ENCODE data around the gene EDA.

The EDA gene

DNA sequence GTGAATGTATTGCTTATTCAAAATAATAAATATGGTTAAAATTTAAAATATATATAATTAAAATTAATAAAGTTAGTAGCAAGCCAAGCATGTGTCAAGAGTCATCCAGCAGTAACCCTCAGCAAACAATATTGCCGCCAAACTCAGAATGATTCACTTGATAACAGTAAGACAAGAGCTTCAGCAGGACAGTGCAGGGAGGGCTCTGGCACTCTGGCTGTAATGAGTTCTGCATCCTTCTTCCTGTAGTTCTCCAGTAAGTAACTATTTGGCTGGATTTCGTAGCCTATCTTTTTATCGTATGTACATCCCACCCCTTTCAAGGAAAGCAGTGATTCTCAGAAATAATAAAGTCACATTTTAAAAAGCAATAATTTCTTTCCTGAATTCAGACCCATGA, 464.0 kb downstream of the EDA start:
- H3K4me1 ChIP-seq (ENCODE audit: control insufficient read depth, insufficient read depth, low read length, poor library complexity, severe bottlenecking) = no peaks in the 10 kb centered on the region
- no peak for DNase-seq
- H3K27ac ChIP-seq (ENCODE audit: insufficient read depth, low read length, poor library complexity, severe bottlenecking) = no peak overlapping the region
- H3K36me3 ChIP-seq (ENCODE audit: control insufficient read depth, insufficient read depth, low read length) = no peaks in the 10 kb centered on the region
- no peaks in the 10 kb centered on the region for H3K9me3 ChIP-seq (ENCODE audit: control insufficient read depth, low read length)
- H3K27me3 ChIP-seq (replicated peaks; ENCODE audit: control insufficient read depth, insufficient read depth, low read length, poor library complexity, severe bottlenecking) = no peaks in the 10 kb centered on the region
- no peak overlapping the region for H3K4me3 ChIP-seq (ENCODE audit: insufficient read depth, low read depth, low read length, poor library complexity, severe bottlenecking)

DNA sequence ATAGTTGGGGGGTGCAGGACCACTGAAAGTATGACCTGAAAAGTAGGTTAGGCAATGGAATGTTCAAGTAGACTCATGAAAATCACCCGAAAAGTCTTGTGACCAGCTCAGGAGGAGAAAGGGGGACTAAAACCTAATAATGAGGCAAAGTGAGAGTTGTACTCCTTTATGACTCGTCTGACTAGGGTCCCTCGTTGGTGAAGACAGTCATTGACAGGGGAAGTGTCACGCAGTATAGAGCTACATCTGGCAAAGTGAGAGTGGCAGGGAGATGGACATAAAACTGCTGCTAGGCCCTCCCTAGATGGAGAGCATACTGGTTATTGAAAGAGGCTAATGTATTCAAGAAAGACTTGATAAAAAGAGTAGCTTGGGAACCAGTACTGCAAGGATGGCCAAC, 466.8 kb downstream of the EDA start:
- DNase-seq = no peak
- Histone ChIP-seq H3K4me3 (ENCODE audit: insufficient read depth, low read depth, low read length, poor library complexity, severe bottlenecking) (no peak overlapping the region), H3K36me3 (ENCODE audit: control insufficient read depth, insufficient read depth, low read length) (no peaks in the 10 kb centered on the region), H3K27ac (ENCODE audit: insufficient read depth, low read length, poor library complexity, severe bottlenecking) (no peak overlapping the region), H3K4me1 (ENCODE audit: control insufficient read depth, insufficient read depth, low read length, poor library complexity, severe bottlenecking) (no peaks in the 10 kb centered on the region), H3K9me3 (ENCODE audit: control insufficient read depth, low read length) (no peaks in the 10 kb centered on the region), H3K27me3 (replicated peaks; ENCODE audit: control insufficient read depth, insufficient read depth, low read length, poor library complexity, severe bottlenecking) (no peaks in the 10 kb centered on the region)

DNA sequence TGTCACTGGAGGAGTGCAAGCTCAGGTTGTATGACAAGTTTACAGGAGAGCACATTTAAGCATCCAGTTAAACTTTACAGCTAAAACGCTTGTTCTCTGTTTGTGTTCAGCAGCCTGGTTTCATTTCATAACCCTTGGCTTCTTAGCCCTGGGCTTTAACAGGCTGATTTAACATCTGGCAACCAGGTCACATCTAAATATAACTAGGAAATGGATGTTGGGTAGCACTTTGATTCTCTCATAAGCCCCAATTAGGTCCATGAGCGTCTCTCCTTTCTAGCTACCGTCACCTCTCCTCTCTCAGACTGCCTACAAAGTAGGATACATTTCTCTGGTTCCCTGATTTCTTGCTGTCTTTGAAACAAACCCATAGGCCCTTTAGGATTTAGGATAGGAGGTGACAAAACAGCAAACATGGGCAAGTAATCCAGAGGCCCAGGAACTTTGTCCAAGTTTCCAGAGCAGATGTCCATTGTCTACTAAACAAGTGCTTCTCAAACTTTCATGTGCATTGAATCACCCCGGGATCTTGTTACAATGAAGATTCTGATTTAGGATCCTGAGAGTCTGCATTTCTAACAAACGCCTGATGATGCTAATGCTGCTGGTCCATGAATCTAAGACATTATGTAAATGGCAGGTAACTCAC, 468.8 kb downstream of the EDA start:
- H3K27ac ChIP-seq (ENCODE audit: insufficient read depth, low read length, poor library complexity, severe bottlenecking) = no peak overlapping the region
- H3K9me3 ChIP-seq (ENCODE audit: control insufficient read depth, low read length) = no peaks in the 10 kb centered on the region
- DNase-seq = no peak

DNA sequence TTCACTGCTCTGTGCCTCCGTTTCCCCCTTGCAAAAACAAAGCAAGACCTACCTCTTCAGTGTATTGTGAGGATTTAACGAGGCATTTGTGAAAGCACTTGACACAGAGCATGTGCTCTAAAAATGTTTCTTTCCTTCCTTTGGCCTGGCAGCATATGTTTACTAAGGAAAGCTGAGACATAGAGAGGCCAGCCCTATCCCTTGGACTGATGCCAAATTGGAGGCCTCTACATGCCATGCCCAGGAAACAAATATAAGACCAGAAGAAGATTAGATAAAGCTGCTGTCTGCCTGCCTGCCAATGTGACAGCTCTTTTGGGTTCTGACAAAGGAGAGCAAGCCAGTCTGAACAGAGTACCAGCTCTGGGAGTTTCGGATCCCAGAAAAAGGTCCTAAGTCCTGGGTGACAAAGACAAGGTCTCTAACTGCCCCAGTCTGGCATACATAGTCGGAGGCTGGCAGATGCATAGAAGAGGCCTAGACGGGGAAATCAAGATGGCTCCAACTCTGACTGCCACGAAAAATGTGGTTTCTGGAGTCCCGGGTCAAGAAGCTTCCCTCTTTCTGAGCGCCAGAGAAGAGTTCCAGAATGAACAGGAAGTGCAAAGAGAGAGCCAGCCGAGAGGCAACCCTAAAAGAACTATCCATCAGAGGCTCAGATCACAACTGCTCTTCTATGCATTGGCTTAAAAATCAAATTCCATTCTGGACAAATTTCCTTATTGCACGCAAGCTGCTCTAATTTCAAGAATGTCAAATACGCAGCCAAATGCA, 472.1 kb downstream of the EDA start:
- Histone ChIP-seq H3K4me3 (ENCODE audit: insufficient read depth, low read depth, low read length, poor library complexity, severe bottlenecking) (no peak overlapping the region), H3K4me1 (ENCODE audit: control insufficient read depth, insufficient read depth, low read length, poor library complexity, severe bottlenecking) (no peaks in the 10 kb centered on the region)
- no peak for DNase-seq

More for the DNA sequence above, 468.8 kb downstream of the EDA start:
- Histone ChIP-seq H3K36me3 (ENCODE audit: control insufficient read depth, insufficient read depth, low read length) (no peaks in the 10 kb centered on the region), H3K27me3 (replicated peaks; ENCODE audit: control insufficient read depth, insufficient read depth, low read length, poor library complexity, severe bottlenecking) (no peaks in the 10 kb centered on the region), H3K4me3 (ENCODE audit: insufficient read depth, low read depth, low read length, poor library complexity, severe bottlenecking) (no peak overlapping the region), H3K4me1 (ENCODE audit: control insufficient read depth, insufficient read depth, low read length, poor library complexity, severe bottlenecking) (no peaks in the 10 kb centered on the region)

DNA sequence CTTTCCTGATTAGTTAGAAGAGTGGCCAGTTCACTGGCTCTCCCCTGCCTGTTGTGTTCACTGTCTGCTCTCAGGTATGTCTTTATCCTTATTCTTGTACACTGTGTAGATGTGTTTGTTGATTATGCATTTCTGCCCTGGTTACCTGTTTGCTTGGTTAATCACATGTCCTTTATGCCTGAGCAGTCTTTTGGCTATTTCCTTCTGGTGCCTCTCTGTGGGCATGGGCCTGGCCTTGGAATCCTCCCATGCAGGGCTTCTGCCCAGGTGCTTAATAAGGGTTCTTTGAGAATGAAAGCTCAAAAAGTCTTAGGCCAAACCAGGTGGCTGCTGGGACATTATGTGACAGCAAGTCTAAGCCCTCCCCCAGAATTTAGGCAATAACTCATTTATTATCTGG, 472.8 kb downstream of the EDA start:
- Histone ChIP-seq H3K27ac (ENCODE audit: insufficient read depth, low read length, poor library complexity, severe bottlenecking) (no peak overlapping the region), H3K4me1 (ENCODE audit: control insufficient read depth, insufficient read depth, low read length, poor library complexity, severe bottlenecking) (no peaks in the 10 kb centered on the region), H3K9me3 (ENCODE audit: control insufficient read depth, low read length) (no peaks in the 10 kb centered on the region), H3K27me3 (replicated peaks; ENCODE audit: control insufficient read depth, insufficient read depth, low read length, poor library complexity, severe bottlenecking) (no peaks in the 10 kb centered on the region), H3K4me3 (ENCODE audit: insufficient read depth, low read depth, low read length, poor library complexity, severe bottlenecking) (no peak overlapping the region), H3K36me3 (ENCODE audit: control insufficient read depth, insufficient read depth, low read length) (no peaks in the 10 kb centered on the region)
- no peak for DNase-seq

More for the DNA sequence above, 472.1 kb downstream of the EDA start:
- Histone ChIP-seq H3K27ac (ENCODE audit: insufficient read depth, low read length, poor library complexity, severe bottlenecking) (no peak overlapping the region), H3K9me3 (ENCODE audit: control insufficient read depth, low read length) (no peaks in the 10 kb centered on the region), H3K27me3 (replicated peaks; ENCODE audit: control insufficient read depth, insufficient read depth, low read length, poor library complexity, severe bottlenecking) (no peaks in the 10 kb centered on the region), H3K36me3 (ENCODE audit: control insufficient read depth, insufficient read depth, low read length) (no peaks in the 10 kb centered on the region)
